HL-60 (cell line): Measurements from ENCODE around the gene PIH1D1.
"Not testable (repeated sequence)": the region's sequence is repeated elsewhere in the genome, so short reads cannot be mapped to it uniquely, and the experiment has no call there.

Source experiments
- DNase-seq, 2 experiments: peaks; one replicate each; pipeline ENCODE4 v3.0.0-alpha.2; 2010 to 2020; ENCODE audit warnings: low read depth in 1 of 2, low spot score in 1 of 2
- H3K27ac ChIP-seq: fragments of 250-450 bp; sonication (Bioruptor Pico); replicated peaks from 2 replicates; pipeline ENCODE4 v1.5.1; 2020; ENCODE audit warnings: mild to moderate bottlenecking, moderate library complexity
- H3K27me3 ChIP-seq: fragments of 250-450 bp; sonication (Bioruptor Pico); 2 replicates; pipeline ENCODE4 v1.5.1; 2021; ENCODE audit warnings: mild to moderate bottlenecking, moderate library complexity; ENCODE audit not compliant: insufficient read depth, poor library complexity, severe bottlenecking
- H3K4me3 ChIP-seq: replicated peaks from 2 replicates; pipeline ENCODE4 v1.5.1; 2011; ENCODE audit warnings: mild to moderate bottlenecking, control low read depth, low read length; ENCODE audit not compliant: insufficient read depth
- GABPA ChIP-seq: IDR thresholded peaks from 2 replicates; pipeline ENCODE4 v1.6.1; 2012; ENCODE audit warnings: low read depth
- POLR2AphosphoS5 ChIP-seq: IDR thresholded peaks from 2 replicates; pipeline ENCODE4 v1.6.1; 2012; ENCODE audit warnings: low read depth
- SPI1 ChIP-seq: IDR thresholded peaks from 2 replicates; pipeline ENCODE4 v1.6.1; 2012; ENCODE audit warnings: low read depth, mild to moderate bottlenecking, borderline replicate concordance
- TF ChIP-seq, protein P1 (sequence below): IDR thresholded peaks from 2 replicates; pipeline ENCODE4 v1.6.1; 2012; ENCODE audit warnings: low read depth; ENCODE audit not compliant: insufficient replicate concordance
- TF ChIP-seq, protein P2 (sequence below): IDR thresholded peaks from one replicate; pipeline ENCODE4 v1.5.1; 2011; ENCODE audit warnings: low read length, control low read depth, inconsistent platforms; ENCODE audit not compliant: insufficient read depth

The PIH1D1 gene

DNA sequence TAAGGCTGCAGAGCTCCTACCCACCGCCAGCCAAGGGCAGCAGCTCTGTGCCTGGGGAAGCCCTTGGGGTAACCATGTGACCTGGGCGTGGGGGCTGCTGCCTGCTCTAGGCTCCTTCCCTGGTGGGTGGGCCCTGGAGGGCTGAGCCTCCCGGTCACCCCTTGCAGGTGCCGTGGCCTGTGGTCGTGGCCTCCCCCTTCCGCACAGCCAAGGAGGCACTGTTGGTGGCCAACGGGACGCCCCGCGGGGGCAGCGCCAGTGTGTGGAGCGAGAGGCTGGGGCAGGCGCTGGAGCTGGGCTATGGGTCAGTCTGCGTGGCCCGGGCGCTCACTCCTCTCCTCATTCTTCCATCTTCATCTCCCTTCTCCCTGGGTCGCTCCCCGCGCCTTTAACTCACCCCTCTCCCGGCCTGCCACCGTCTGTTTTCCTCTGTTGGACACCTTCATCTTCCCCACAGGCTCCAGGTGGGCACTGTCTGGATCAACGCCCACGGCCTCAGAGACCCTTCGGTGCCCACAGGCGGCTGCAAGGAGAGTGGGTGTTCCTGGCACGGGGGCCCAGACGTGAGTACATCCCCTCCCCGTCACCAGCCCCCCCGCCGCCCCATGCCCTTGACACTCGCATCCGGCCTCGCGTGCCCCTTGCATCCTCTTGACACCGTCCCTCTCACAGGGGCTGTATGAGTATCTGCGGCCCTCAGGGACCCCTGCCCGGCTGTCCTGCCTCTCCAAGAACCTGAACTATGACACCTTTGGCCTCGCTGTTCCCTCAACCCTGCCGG, 12.5 kb upstream of the PIH1D1 start:
- Histone ChIP-seq H3K27me3 (no peaks in the 10 kb centered on the region), H3K27ac (no peak overlapping the region), H3K4me3 (no peak overlapping the region)
- TF ChIP-seq POLR2AphosphoS5, result no peak
- no peak for TF ChIP-seq GABPA
- TF ChIP-seq, protein P1, sequence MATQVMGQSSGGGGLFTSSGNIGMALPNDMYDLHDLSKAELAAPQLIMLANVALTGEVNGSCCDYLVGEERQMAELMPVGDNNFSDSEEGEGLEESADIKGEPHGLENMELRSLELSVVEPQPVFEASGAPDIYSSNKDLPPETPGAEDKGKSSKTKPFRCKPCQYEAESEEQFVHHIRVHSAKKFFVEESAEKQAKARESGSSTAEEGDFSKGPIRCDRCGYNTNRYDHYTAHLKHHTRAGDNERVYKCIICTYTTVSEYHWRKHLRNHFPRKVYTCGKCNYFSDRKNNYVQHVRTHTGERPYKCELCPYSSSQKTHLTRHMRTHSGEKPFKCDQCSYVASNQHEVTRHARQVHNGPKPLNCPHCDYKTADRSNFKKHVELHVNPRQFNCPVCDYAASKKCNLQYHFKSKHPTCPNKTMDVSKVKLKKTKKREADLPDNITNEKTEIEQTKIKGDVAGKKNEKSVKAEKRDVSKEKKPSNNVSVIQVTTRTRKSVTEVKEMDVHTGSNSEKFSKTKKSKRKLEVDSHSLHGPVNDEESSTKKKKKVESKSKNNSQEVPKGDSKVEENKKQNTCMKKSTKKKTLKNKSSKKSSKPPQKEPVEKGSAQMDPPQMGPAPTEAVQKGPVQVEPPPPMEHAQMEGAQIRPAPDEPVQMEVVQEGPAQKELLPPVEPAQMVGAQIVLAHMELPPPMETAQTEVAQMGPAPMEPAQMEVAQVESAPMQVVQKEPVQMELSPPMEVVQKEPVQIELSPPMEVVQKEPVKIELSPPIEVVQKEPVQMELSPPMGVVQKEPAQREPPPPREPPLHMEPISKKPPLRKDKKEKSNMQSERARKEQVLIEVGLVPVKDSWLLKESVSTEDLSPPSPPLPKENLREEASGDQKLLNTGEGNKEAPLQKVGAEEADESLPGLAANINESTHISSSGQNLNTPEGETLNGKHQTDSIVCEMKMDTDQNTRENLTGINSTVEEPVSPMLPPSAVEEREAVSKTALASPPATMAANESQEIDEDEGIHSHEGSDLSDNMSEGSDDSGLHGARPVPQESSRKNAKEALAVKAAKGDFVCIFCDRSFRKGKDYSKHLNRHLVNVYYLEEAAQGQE, result no peak
- no peak for TF ChIP-seq SPI1
- TF ChIP-seq, protein P2, sequence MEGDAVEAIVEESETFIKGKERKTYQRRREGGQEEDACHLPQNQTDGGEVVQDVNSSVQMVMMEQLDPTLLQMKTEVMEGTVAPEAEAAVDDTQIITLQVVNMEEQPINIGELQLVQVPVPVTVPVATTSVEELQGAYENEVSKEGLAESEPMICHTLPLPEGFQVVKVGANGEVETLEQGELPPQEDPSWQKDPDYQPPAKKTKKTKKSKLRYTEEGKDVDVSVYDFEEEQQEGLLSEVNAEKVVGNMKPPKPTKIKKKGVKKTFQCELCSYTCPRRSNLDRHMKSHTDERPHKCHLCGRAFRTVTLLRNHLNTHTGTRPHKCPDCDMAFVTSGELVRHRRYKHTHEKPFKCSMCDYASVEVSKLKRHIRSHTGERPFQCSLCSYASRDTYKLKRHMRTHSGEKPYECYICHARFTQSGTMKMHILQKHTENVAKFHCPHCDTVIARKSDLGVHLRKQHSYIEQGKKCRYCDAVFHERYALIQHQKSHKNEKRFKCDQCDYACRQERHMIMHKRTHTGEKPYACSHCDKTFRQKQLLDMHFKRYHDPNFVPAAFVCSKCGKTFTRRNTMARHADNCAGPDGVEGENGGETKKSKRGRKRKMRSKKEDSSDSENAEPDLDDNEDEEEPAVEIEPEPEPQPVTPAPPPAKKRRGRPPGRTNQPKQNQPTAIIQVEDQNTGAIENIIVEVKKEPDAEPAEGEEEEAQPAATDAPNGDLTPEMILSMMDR, result no peak
- DNase-seq, result no peak

DNA sequence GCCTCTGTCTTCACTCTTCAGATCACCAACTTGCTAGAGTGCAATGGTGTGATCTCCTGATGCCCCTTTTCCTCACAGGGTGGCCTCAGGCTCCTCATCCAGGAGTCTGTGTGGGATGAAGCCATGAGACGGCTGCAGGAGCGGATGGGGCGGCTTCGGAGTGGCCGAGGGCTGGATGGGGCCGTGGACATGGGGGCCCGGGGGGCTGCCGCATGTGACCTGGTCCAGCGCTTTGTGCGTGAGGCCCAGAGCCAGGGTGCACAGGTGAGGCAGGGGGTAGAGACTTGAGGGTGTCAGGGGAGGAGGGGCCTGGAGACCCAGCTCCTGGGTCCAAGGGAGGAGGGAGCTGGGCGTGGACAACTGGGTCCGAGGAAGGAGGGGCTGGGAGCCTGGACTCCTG, 10.9 kb upstream of the PIH1D1 start:
- H3K4me3 ChIP-seq, result no peak overlapping the region
- DNase-seq, result no peak
- TF ChIP-seq, protein P1, result no peak
- TF ChIP-seq GABPA (no peak), POLR2AphosphoS5 (no peak), SPI1 (no peak)
- TF ChIP-seq, protein P2, result no peak
- H3K27me3 ChIP-seq, result no peaks in the 10 kb centered on the region
- H3K27ac ChIP-seq, result no peak overlapping the region

DNA sequence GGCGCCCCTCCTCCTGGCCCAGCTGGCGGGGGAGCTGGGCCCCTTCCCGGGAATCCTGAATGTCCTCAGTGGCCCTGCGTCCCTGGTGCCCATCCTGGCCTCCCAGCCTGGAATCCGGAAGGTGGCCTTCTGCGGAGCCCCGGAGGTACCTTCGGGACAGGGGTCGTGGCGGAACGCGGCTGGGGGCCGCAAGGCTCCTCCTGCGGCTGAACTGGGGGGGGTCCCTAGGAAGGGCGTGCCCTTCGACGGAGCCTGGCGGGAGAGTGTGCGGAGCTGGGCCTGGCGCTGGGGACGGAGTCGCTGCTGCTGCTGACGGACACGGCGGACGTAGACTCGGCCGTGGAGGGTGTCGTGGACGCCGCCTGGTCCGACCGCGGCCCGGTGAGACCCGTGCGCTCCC, 10.0 kb upstream of the PIH1D1 start:
- no peak for TF ChIP-seq SPI1
- TF ChIP-seq, protein P2, result no peak
- TF ChIP-seq, protein P1, result no peak
- no peak overlapping the region for H3K4me3 ChIP-seq
- no peak overlapping the region for H3K27ac ChIP-seq
- no peaks in the 10 kb centered on the region for H3K27me3 ChIP-seq
- DNase-seq, result no peak

DNA sequence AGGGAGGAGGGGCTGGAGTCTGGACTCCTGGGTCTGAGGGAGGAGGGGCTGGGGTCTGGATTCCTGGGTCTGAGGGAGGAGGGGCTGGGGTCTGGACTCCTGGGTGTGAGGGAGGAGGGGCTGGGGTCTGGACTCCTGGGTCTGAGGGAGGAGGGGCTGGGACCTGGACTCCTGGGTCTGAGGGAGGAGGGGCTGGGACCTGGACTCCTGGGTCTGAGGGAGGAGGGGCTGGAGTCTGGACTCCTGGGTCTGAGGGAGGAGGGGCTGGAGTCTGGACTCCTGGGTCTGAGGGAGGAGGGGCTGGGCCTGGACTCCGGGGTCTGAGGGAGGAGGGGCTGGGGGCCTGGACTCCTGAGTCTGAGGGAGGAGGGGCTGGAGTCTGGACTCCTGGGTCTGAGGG, 9.5 kb upstream of the PIH1D1 start:
- not testable (repeated sequence) for H3K27ac ChIP-seq, H3K4me3 ChIP-seq, DNase-seq, H3K27me3 ChIP-seq
